CD4-positive, alpha-beta T cell treated with Interleukin-6 for 4 hours (primary cell): Measurements from ENCODE around the gene EXD3.
"Not testable (repeated sequence)": the region's sequence is repeated elsewhere in the genome, so short reads cannot be mapped to it uniquely, and the experiment has no call there.

Source experiments
- DNase-seq: peaks from one replicate; pipeline ENCODE4 v3.0.0-alpha.2; 2020; ENCODE audit warnings: mixed read lengths

EXD3 gene

GRCh38 chr9:137355761-137356365 is 67.1 kb downstream of the EXD3 start:
- no peak for DNase-seq

- DNase-seq, result no peak
Observed at GRCh38 chr9:137354845-137355760, 67.9 kb downstream of the EXD3 start.

GRCh38 chr9:137354153-137354844 is 68.7 kb downstream of the EXD3 start:
- DNase-seq, result no peak

GRCh38 chr9:137353223-137354152 is 69.5 kb downstream of the EXD3 start:
- DNase-seq, result no peak

GRCh38 chr9:137352511-137353222 is 70.3 kb downstream of the EXD3 start:
- DNase-seq, result no peak

GRCh38 chr9:137351781-137352501 is 71.0 kb downstream of the EXD3 start:
- DNase-seq, result no peak

- no peak for DNase-seq
Observed at GRCh38 chr9:137350696-137351584, 72.0 kb downstream of the EXD3 start.

- DNase-seq, result no peak
Observed at GRCh38 chr9:137349471-137350033, 73.4 kb downstream of the EXD3 start.

- DNase-seq, result no peak
Observed at GRCh38 chr9:137348769-137349470, 74.0 kb downstream of the EXD3 start.

GRCh38 chr9:137347928-137348327 is 75.0 kb downstream of the EXD3 start:
- no peak for DNase-seq

- DNase-seq, result no peak
Observed at GRCh38 chr9:137342482-137342881, 80.5 kb downstream of the EXD3 start.

GRCh38 chr9:137341227-137341626 is 81.7 kb downstream of the EXD3 start:
- no peak for DNase-seq

- not testable (repeated sequence) for DNase-seq
Observed at GRCh38 chr9:137339908-137340462, 83.0 kb downstream of the EXD3 start.

GRCh38 chr9:137339045-137339907 is 83.7 kb downstream of the EXD3 start:
- no peak for DNase-seq

- no peak for DNase-seq
Observed at GRCh38 chr9:137336735-137337134, 86.2 kb downstream of the EXD3 start.

- no peak for DNase-seq
Observed at GRCh38 chr9:137333016-137333671, 89.8 kb downstream of the EXD3 start.

- DNase-seq, result no peak
Observed at GRCh38 chr9:137331929-137332328, 91.0 kb downstream of the EXD3 start.
